Karpas-422 (cell line): ENCODE results near the gene C19orf53. TPM values are rescaled to one million over a fixed set of nuclear protein-coding genes. Genes with fewer than 3 reads are reported as not detected.

Experiments used
- DNase-seq: peaks from one replicate; pipeline ENCODE4 v3.0.0-alpha.2; 2015
- H2AFZ ChIP-seq: fragments of 200-600 bp; sonication (generic); 2 replicates; pipeline ENCODE4 v1.6.1; 2014; ENCODE audit warnings: antibody characterized with exemption, low read length, mixed read lengths
- H3K27ac ChIP-seq: fragments of 200-600 bp; sonication (generic); 2 replicates; pipeline ENCODE4 v1.5.1; 2014; ENCODE audit warnings: mild to moderate bottlenecking, low read length, moderate library complexity
- H3K27me3 ChIP-seq: fragments of 200-600 bp; sonication (generic); 2 replicates; pipeline ENCODE4 v1.6.1; 2014; ENCODE audit warnings: low read length, mixed read lengths
- H3K36me3 ChIP-seq: fragments of 200-600 bp; sonication (generic); 2 replicates; pipeline ENCODE4 v1.6.1; 2014; ENCODE audit warnings: low read length, mixed read lengths; ENCODE audit not compliant: insufficient read depth
- H3K4me1 ChIP-seq: fragments of 200-600 bp; sonication (generic); 2 replicates; pipeline ENCODE4 v1.6.1; 2014; ENCODE audit warnings: mild to moderate bottlenecking, low read length, mixed read lengths
- H3K4me2 ChIP-seq: fragments of 200-600 bp; sonication (generic); 2 replicates; pipeline ENCODE4 v1.6.1; 2014; ENCODE audit warnings: low read length, low read depth, mild to moderate bottlenecking; ENCODE audit not compliant: poor library complexity, severe bottlenecking
- H3K4me3 ChIP-seq: fragments of 200-600 bp; sonication (generic); 2 replicates; pipeline ENCODE4 v1.5.1; 2014; ENCODE audit warnings: mild to moderate bottlenecking, antibody characterized with exemption, low read length, mixed read lengths
- H3K79me2 ChIP-seq: fragments of 200-600 bp; sonication (generic); 2 replicates; pipeline ENCODE4 v1.6.1; 2014; ENCODE audit warnings: mild to moderate bottlenecking, low read length, mixed read lengths
- H3K9ac ChIP-seq: fragments of 200-600 bp; sonication (generic); 2 replicates; pipeline ENCODE4 v1.6.0; 2014; ENCODE audit warnings: low read length
- H3K9me2 ChIP-seq: fragments of 200-600 bp; sonication (generic), shearing (Covaris generic); replicated peaks from 2 replicates; pipeline ENCODE4 v1.6.0; 2014; ENCODE audit warnings: mild to moderate bottlenecking, low read length, moderate library complexity; ENCODE audit not compliant: insufficient read depth
- H3K9me3 ChIP-seq: fragments of 300-700, 200-600 bp; sonication (generic); 2 replicates; pipeline ENCODE4 v1.6.1; 2014; ENCODE audit warnings: low read length, mixed read lengths
- H4K20me1 ChIP-seq: fragments of 200-600 bp; sonication (generic); 2 replicates; pipeline ENCODE4 v1.6.1; 2014; ENCODE audit warnings: mild to moderate bottlenecking, antibody characterized with exemption, low read length, low read depth; ENCODE audit not compliant: insufficient read depth
- small RNA-seq: library from RNA; depleted of rRNA; stranded (forward); fragments of <200 nt; gene quantifications from one replicate; pipeline ENCODE3, GENCODE V24; 2014
- total RNA-seq: library from RNA; depleted of rRNA; stranded (reverse); fragments of >200 nt; shearing (Covaris generic); gene quantifications from 2 replicates; pipeline ENCODE4 v1.2.3, GENCODE V29; 2014; ENCODE audit warnings: low replicate concordance; rRNA removed

C19orf53 gene
- total RNA-seq, 1 experiment from 2014 or later: 117 TPM

- Histone ChIP-seq H3K36me3 (no peaks in the 10 kb centered on the region), H3K4me3 (no peak overlapping the region), H3K9ac (no peak overlapping the region), H3K9me2 (no peaks in the 10 kb centered on the region), H3K27ac (no peak overlapping the region), H3K9me3 (no peaks in the 10 kb centered on the region), H3K79me2 (no peaks in the 10 kb centered on the region), H4K20me1 (no peaks in the 10 kb centered on the region), H3K4me2 (no peak overlapping the region), H3K27me3 (no peaks in the 10 kb centered on the region), H2AFZ (no peak overlapping the region), H3K4me1 (peaks cover 3% of the 10 kb centered on the region)
- DNase-seq: peak; percentile 39
These were observed 53.4 kb downstream of the C19orf53 start for GRCh38 chr19:13827656-13828055.

Small RNA genes lying within 50 kb of the gene (small RNA-seq; reads per million reads assigned to genes)
- gene RN7SL619P: not detected

Other genes starting within 250 kb of the C19orf53 start
- 33.4 and 78.9 TPM in 2 replicates for gene MRI1, start 9.9 kb upstream of the C19orf53 start, total RNA-seq
- gene ZSWIM4, start 21.0 kb downstream of the C19orf53 start, total RNA-seq: 6.8 and 7.3 TPM in 2 replicates
- gene NANOS3, start 102.7 kb downstream of the C19orf53 start, total RNA-seq: not detected in 2 replicates
- gene BRME1, start 131.7 kb downstream of the C19orf53 start, total RNA-seq: 0.47 TPM in 1 of 2 replicates, not detected in the other
- gene CC2D1A, start 131.7 kb downstream of the C19orf53 start, total RNA-seq: 9.9 and 28.6 TPM in 2 replicates
- not detected in 2 replicates for gene PODNL1, start 164.0 kb downstream of the C19orf53 start, total RNA-seq
- 15.1 and 41.4 TPM in 2 replicates for gene DCAF15, start 178.1 kb downstream of the C19orf53 start, total RNA-seq
- 1.2 and 2.3 TPM in 2 replicates for gene RFX1, start 231.9 kb downstream of the C19orf53 start, total RNA-seq